ENCODE results near the gene ERP27. TPM values are rescaled to one million over a fixed set of nuclear protein-coding genes. Genes with fewer than 3 reads are reported as not detected.

Gene ERP27
- total RNA-seq, 1 donor from 2014 or later: not detected

- H3K9me3 Mint-ChIP-seq: no peaks in the 10 kb centered on the region
- H3K4me3 Mint-ChIP-seq: no peak overlapping the region
- no peak for TF ChIP-seq CTCF (conservative IDR thresholded peaks at IDR 0.05)
- no peak for DNase-seq (ENCODE audit: low read depth, low spot score)
- H3K27ac Mint-ChIP-seq (ENCODE audit: unreplicated experiment): no peak overlapping the region
- H3K36me3 Mint-ChIP-seq (ENCODE audit: low read depth): no peaks in the 10 kb centered on the region
- H3K4me1 Mint-ChIP-seq: no peaks in the 10 kb centered on the region
- H3K27me3 Mint-ChIP-seq (ENCODE audit: low read depth): no peaks in the 10 kb centered on the region
Observed at GRCh38 chr12:14873440-14874185, 64.7 kb downstream of the ERP27 start.

DNA sequence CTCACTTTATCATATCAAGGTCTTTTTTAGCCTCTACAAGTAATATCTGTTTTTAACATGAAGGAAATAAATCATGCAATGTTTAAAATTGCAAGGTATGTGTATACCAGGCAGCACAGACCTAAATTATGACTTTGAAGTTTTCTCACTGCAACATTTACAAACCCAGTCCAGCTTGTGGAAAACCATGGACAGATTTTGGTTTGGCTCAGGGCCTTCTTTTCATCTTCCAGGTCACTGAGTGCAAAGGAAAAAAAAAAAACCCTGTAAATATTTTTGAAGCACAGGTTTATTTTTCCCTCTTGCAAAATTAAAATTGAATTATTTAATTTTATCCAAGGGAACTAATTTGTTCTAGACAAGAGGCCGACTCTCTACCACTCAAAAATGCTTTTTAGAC lies 66.5 kb downstream of the ERP27 start:
- Mint-ChIP-seq H3K9me3 (peaks cover 4% of the 10 kb centered on the region), H3K4me1 (no peaks in the 10 kb centered on the region), H3K27ac (ENCODE audit: unreplicated experiment) (no peak overlapping the region), H3K36me3 (ENCODE audit: low read depth) (peaks cover 9% of the 10 kb centered on the region), H3K4me3 (no peak overlapping the region), H3K27me3 (ENCODE audit: low read depth) (no peaks in the 10 kb centered on the region)
- no peak for DNase-seq (ENCODE audit: low read depth, low spot score)
- no peak for TF ChIP-seq CTCF (conservative IDR thresholded peaks at IDR 0.05)

DNA sequence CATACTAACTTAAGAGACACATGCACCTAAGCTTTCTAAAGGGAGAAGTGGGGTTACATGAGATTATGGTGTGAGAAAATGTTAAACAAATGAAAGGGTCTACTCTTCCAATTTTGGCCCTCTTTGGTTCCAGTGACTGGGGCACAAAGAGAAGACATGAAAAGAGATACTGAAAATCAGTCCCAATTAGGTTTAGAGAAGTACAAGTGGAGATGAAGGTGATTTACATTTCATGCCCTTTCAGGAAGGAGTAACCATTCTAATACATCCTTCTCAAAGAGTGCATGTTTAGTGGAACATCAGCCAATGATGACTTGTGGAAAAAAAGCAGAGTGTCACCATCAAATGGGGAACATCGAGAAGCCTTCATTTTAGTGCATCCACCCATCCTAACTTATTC lies 67.1 kb downstream of the ERP27 start:
- Mint-ChIP-seq H3K9me3 (peaks cover 4% of the 10 kb centered on the region), H3K4me1 (no peaks in the 10 kb centered on the region), H3K27ac (ENCODE audit: unreplicated experiment) (no peak overlapping the region), H3K4me3 (no peak overlapping the region), H3K27me3 (ENCODE audit: low read depth) (no peaks in the 10 kb centered on the region), H3K36me3 (ENCODE audit: low read depth) (peaks cover 9% of the 10 kb centered on the region)
- TF ChIP-seq CTCF (conservative IDR thresholded peaks at IDR 0.05): no peak
- DNase-seq (ENCODE audit: low read depth, low spot score): no peak

DNA sequence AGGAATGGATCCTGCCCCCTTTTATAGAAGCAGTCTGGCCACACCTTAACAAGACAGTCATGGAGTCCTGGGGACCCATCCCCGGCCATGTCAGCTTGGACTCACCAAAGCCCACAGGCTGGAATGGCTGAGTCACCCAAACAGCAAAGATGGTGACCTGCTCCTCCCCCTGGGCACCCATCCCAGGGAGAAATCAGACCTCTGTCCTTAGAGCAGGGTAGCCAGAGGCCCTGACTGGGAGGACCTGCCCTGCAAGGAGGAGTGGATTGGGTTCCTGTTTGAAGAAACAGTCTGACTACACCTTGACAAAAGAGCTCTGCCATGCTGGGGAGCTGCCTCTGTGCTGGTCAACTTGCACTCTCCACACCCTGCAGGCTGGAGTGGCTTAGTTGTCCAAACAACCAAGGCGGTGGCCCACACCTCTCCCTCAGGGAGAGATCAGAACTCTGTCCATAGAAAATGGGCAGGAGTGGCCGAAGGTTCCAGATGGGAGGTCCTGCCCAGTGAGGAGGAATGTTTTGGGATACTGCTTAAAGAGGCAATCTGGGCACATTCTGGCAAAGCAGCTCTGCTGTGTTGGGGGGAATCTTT lies 69.3 kb downstream of the ERP27 start:
- Mint-ChIP-seq H3K9me3 (peaks cover 7% of the 10 kb centered on the region), H3K4me1 (peaks cover 11% of the 10 kb centered on the region), H3K4me3 (no peak overlapping the region), H3K36me3 (ENCODE audit: low read depth) (peaks cover 9% of the 10 kb centered on the region), H3K27ac (ENCODE audit: unreplicated experiment) (no peak overlapping the region), H3K27me3 (ENCODE audit: low read depth) (no peaks in the 10 kb centered on the region)
- TF ChIP-seq CTCF (conservative IDR thresholded peaks at IDR 0.05): no peak
- no peak for DNase-seq (ENCODE audit: low read depth, low spot score)

Other genes with a start within 250 kb of the ERP27 start
- not detected in 2 replicates for gene GUCY2C, start 241.9 kb downstream of the ERP27 start, total RNA-seq
- 101 and 109 TPM in 2 replicates for gene WBP11, start 135.1 kb downstream of the ERP27 start, total RNA-seq
- 2.5 and 2.9 TPM in 2 replicates for gene C12orf60, start 134.9 kb downstream of the ERP27 start, total RNA-seq
- not detected in 2 replicates for gene SMCO3, start 124.4 kb downstream of the ERP27 start, total RNA-seq
- gene ART4, start 95.0 kb downstream of the ERP27 start, total RNA-seq: not detected in 2 replicates
- not detected in 2 replicates for gene MGP, start 52.7 kb downstream of the ERP27 start, total RNA-seq
- gene ARHGDIB, start 23.1 kb upstream of the ERP27 start, total RNA-seq: 1.2 and 1.5 TPM in 2 replicates
- gene PDE6H, start 34.5 kb upstream of the ERP27 start, total RNA-seq: not detected in 2 replicates